Erythroblast (primary cell): Measurements from ENCODE around the gene PRM3.

Experiments
- GATA1 ChIP-seq: IDR thresholded peaks from 2 replicates; pipeline ENCODE4 v1.6.1; 2011; ENCODE audit warnings: low read depth, mild to moderate bottlenecking, control low read depth, low read length, moderate library complexity
- POLR2A ChIP-seq: IDR thresholded peaks from 2 replicates; pipeline ENCODE4 v1.6.1; 2011; ENCODE audit warnings: mild to moderate bottlenecking, low read length

GRCh38 chr16:11292076-11292748 lies 18.8 kb upstream of the PRM3 start:
- no peak for TF ChIP-seq POLR2A
- no peak for TF ChIP-seq GATA1
